GM19452 (cell line): ENCODE data around the gene SLC6A3.
"Not testable (repeated sequence)": the region's sequence is repeated elsewhere in the genome, so short reads cannot be mapped to it uniquely, and the experiment has no call there.

Experiments
- ATAC-seq: cut with Tn5 transposase; IDR thresholded peaks from one replicate; pipeline ENCODE4 v1.9.1; 2021; ENCODE audit not compliant: unreplicated experiment

The SLC6A3 gene

GRCh38 chr5:1422522-1422921, 22.7 kb downstream of the SLC6A3 start:
- ATAC-seq, result not testable (repeated sequence)

GRCh38 chr5:1421521-1422341, 23.5 kb downstream of the SLC6A3 start:
- ATAC-seq, result no peak

- no peak for ATAC-seq
Measured at GRCh38 chr5:1420211-1421195, 24.7 kb downstream of the SLC6A3 start.

- no peak for ATAC-seq
Measured at GRCh38 chr5:1419476-1420210, 25.6 kb downstream of the SLC6A3 start.

- ATAC-seq, result no peak
Measured at GRCh38 chr5:1418921-1419280, 26.3 kb downstream of the SLC6A3 start.

- ATAC-seq, result no peak
Measured at GRCh38 chr5:1418238-1418920, 26.9 kb downstream of the SLC6A3 start.

- no peak for ATAC-seq
Measured at GRCh38 chr5:1417586-1418225, 27.5 kb downstream of the SLC6A3 start.

- ATAC-seq, result no peak
Measured at GRCh38 chr5:1416856-1417469, 28.3 kb downstream of the SLC6A3 start.

- ATAC-seq, result no peak
Measured at GRCh38 chr5:1415626-1416360, 29.4 kb downstream of the SLC6A3 start.

- no peak for ATAC-seq
Measured at GRCh38 chr5:1415059-1415425, 30.2 kb downstream of the SLC6A3 start.

GRCh38 chr5:1414311-1415058, 30.8 kb downstream of the SLC6A3 start:
- no peak for ATAC-seq

- ATAC-seq, result no peak
Measured at GRCh38 chr5:1413611-1414241, 31.5 kb downstream of the SLC6A3 start.

GRCh38 chr5:1413211-1413610, 32.0 kb downstream of the SLC6A3 start:
- ATAC-seq, result no peak

GRCh38 chr5:1412621-1413020, 32.6 kb downstream of the SLC6A3 start:
- no peak for ATAC-seq

- ATAC-seq, result no peak
Measured at GRCh38 chr5:1412163-1412562, 33.1 kb downstream of the SLC6A3 start.

GRCh38 chr5:1411099-1411498, 34.1 kb downstream of the SLC6A3 start:
- no peak for ATAC-seq

- no peak for ATAC-seq
Measured at GRCh38 chr5:1410156-1411014, 34.9 kb downstream of the SLC6A3 start.
